ENCODE results near the gene IFIT5.

- TF ChIP-seq CTCF (IDR thresholded peaks at IDR 0.05) (no peak), POLR2A (IDR thresholded peaks at IDR 0.05) (no peak)
Measured at GRCh38 chr10:89373916-89374711, 40.3 kb upstream of the IFIT5 start.

Measured in heart left ventricle (tissue), 13 donors.